HCT116 (cell line): ENCODE results near the gene POC1A. TPM values are rescaled to one million over a fixed set of nuclear protein-coding genes. Genes with fewer than 3 reads are reported as not detected.
A peak's percentile ranks its signal among the peaks of the same experiment; 100 is the strongest.

Source experiments
- ATAC-seq: fragments of 200-7000 bp; cut with Tn5 transposase; 2 replicates; pipeline ENCODE4 v1.9.1; 2020; ENCODE audit warnings: mild to moderate bottlenecking, moderate library complexity
- BruUV-seq: library from RNA; stranded (reverse); fragments of 400-500 nt; replicated peaks from 2 replicates; lab custom pipeline; 2021; lab: Mats Ljungman, UMichigan
- CTCF ChIA-PET: fragments of 300-600 bp; sonication (Branson Sonifier 250); formaldehyde crosslinking; loops from one replicate; lab custom pipeline; 2021; ENCODE audit warnings: antibody characterized with exemption; lab: Charles Lee
- POLR2A ChIA-PET: fragments of 300-600, 350-600 bp; sonication (Branson Sonifier 250); formaldehyde crosslinking; loops from one replicate; lab custom pipeline; 2021; ENCODE audit warnings: antibody characterized with exemption; lab: Charles Lee
- RAD21 ChIA-PET, 2 experiments: fragments of 300-600 bp; sonication (Branson Sonifier 250); formaldehyde crosslinking; loops; one replicate each; lab custom pipeline; 2023; ENCODE audit warnings: low total read pairs in 2 of 2; ENCODE audit not compliant: uncharacterized antibody in 2 of 2, unreplicated experiment in 2 of 2, low non-redundant PET in 1 of 2; lab: Charles Lee
- DNase-seq: peaks from one replicate; pipeline ENCODE4 v3.0.0-alpha.2; 2010; ENCODE audit warnings: low read depth, low spot score
- H2AFZ ChIP-seq: fragments of 200-600 bp; shearing (Covaris generic), sonication (generic); 2 replicates; pipeline ENCODE4 v1.6.1; 2017; ENCODE audit warnings: low read depth, mixed run types, mixed read lengths, antibody characterized with exemption, low read length; ENCODE audit not compliant: poor library complexity, severe bottlenecking
- H3K27ac ChIP-seq: 2 replicates; pipeline ENCODE4 v1.5.1; 2012; ENCODE audit warnings: low read depth, low read length
- H3K27me3 ChIP-seq: fragments of 200-600 bp; sonication (generic); 2 replicates; pipeline ENCODE4 v1.6.1; 2016; ENCODE audit warnings: mixed run types, low read length, mixed read lengths; ENCODE audit not compliant: insufficient read depth
- H3K36me3 ChIP-seq, 2 experiments: fragments of 200-500 bp in 1 of 2; fragments of 200-600 bp in 1 of 2; sonication (Bioruptor generic) in 1 of 2; sonication (generic) in 1 of 2; 2 replicates each; pipeline versions ENCODE4 v1.5.1 to v1.6.1; 2014 to 2016; ENCODE audit warnings: low read length in 2 of 2, inconsistent platforms in 1 of 2, mixed read lengths in 1 of 2, mixed run types in 1 of 2; ENCODE audit not compliant: insufficient read depth in 2 of 2, control insufficient read depth in 1 of 2
- H3K4me1 ChIP-seq, 2 experiments: fragments of 200-600 bp in 1 of 2; sonication (generic) in 1 of 2; 2 replicates each; pipeline versions ENCODE4 v1.5.1 to v1.6.1; 2012 to 2017; ENCODE audit warnings: low read length in 2 of 2, inconsistent platforms in 1 of 2, mild to moderate bottlenecking in 1 of 2, mixed read lengths in 1 of 2, mixed run types in 1 of 2, moderate library complexity in 1 of 2; ENCODE audit not compliant: insufficient read depth in 2 of 2, control insufficient read depth in 1 of 2
- H3K4me2 ChIP-seq: fragments of 200-600 bp; sonication (generic); 2 replicates; pipeline ENCODE4 v1.6.1; 2017; ENCODE audit warnings: mixed run types, low read length, mixed read lengths
- H3K4me3 ChIP-seq, 2 experiments: fragments of 200-600 bp in 1 of 2; sonication (generic) in 1 of 2; replicated peaks in 1 of 2; 2 replicates each; pipeline ENCODE4 v1.5.1; 2011 to 2016; ENCODE audit warnings: low read length in 2 of 2, control low read depth in 1 of 2, low read depth in 1 of 2, mild to moderate bottlenecking in 1 of 2, mixed read lengths in 1 of 2, mixed run types in 1 of 2
- H3K79me2 ChIP-seq: fragments of 200-600 bp; sonication (generic); 2 replicates; pipeline ENCODE4 v1.6.1; 2017; ENCODE audit warnings: mild to moderate bottlenecking, mixed run types, low read length, moderate library complexity, mixed read lengths; ENCODE audit not compliant: insufficient read depth
- H3K9ac ChIP-seq: fragments of 200-600 bp; sonication (generic); 2 replicates; pipeline ENCODE4 v1.6.1; 2016; ENCODE audit warnings: low read length, mixed read lengths
- H3K9me2 ChIP-seq: fragments of 200-600 bp; sonication (generic), shearing (Covaris generic); 2 replicates; pipeline ENCODE4 v1.6.1; 2017; ENCODE audit warnings: mixed run types, mild to moderate bottlenecking, moderate library complexity; ENCODE audit not compliant: insufficient read depth
- H3K9me3 ChIP-seq, 2 experiments: fragments of 200-500 bp in 1 of 2; fragments of 200-600 bp in 1 of 2; sonication (Bioruptor generic) in 1 of 2; sonication (generic) in 1 of 2; 2 replicates each; pipeline ENCODE4 v1.6.1; 2014 to 2017; ENCODE audit warnings: low read length in 2 of 2, mixed read lengths in 2 of 2, inconsistent platforms in 1 of 2, low read depth in 1 of 2, mild to moderate bottlenecking in 1 of 2, mixed run types in 1 of 2, moderate library complexity in 1 of 2; ENCODE audit not compliant: control insufficient read depth in 1 of 2, insufficient read depth in 1 of 2
- H4K20me1 ChIP-seq: fragments of 200-600 bp; sonication (generic), shearing (Covaris generic); 2 replicates; pipeline ENCODE4 v1.6.1; 2017; ENCODE audit warnings: mixed run types, mild to moderate bottlenecking, moderate library complexity; ENCODE audit not compliant: insufficient read depth
- CBX3 ChIP-seq: IDR thresholded peaks from 2 replicates; pipeline ENCODE4 v1.6.1; 2012; ENCODE audit warnings: low read depth
- CEBPB ChIP-seq: IDR thresholded peaks from 2 replicates; pipeline ENCODE4 v1.6.1; 2012; ENCODE audit warnings: low read depth
- EZH2phosphoT487 ChIP-seq: fragments of 200-600 bp; IDR thresholded peaks from 2 replicates; pipeline ENCODE4 v1.6.1; 2018; ENCODE audit warnings: antibody characterized with exemption, borderline replicate concordance
- FOSL1 ChIP-seq: IDR thresholded peaks from 2 replicates; pipeline ENCODE4 v1.6.1; 2012; ENCODE audit warnings: low read depth
- POLR2AphosphoS5 ChIP-seq: IDR thresholded peaks from 2 replicates; pipeline ENCODE4 v1.6.1; 2011; ENCODE audit warnings: mild to moderate bottlenecking, low read depth, low read length, moderate library complexity
- SRF ChIP-seq: IDR thresholded peaks from 2 replicates; pipeline ENCODE4 v1.6.1; 2012; ENCODE audit warnings: low read depth
- YY1 ChIP-seq: IDR thresholded peaks from 2 replicates; pipeline ENCODE4 v1.6.1; 2011; ENCODE audit warnings: low read length, low read depth, moderate library complexity, mild to moderate bottlenecking; ENCODE audit not compliant: insufficient replicate concordance; ENCODE audit errors: extremely low read depth
- intact Hi-C: fragments of 100-400 bp; cut with micrococcal nuclease; formaldehyde crosslinking; loops from 2 replicates; pipeline ENCODE4 v1.10.0; 2022
- total RNA-seq: library from RNA; stranded (reverse); gene quantifications from one replicate; pipeline ENCODE4 v1.2.1, GENCODE V29; 2021; ENCODE audit not compliant: unreplicated experiment
- TF ChIP-seq, protein P1 (sequence below), 3 experiments: fragments of 200-600 bp in 1 of 3; sonication (generic) in 1 of 3; IDR thresholded peaks in 2 of 3; conservative IDR thresholded peaks in 1 of 3; 2 replicates each; pipeline ENCODE4 v1.5.1; 2012 to 2017; ENCODE audit warnings: low read depth in 2 of 3, low read length in 2 of 3, antibody characterized with exemption in 1 of 3, borderline replicate concordance in 1 of 3, control low read depth in 1 of 3, mild to moderate bottlenecking in 1 of 3, mixed read lengths in 1 of 3, mixed run types in 1 of 3, moderate library complexity in 1 of 3; ENCODE audit not compliant: insufficient read depth in 1 of 3
- TF ChIP-seq, protein P2 (sequence below): IDR thresholded peaks from 2 replicates; pipeline ENCODE4 v1.6.1; 2012; ENCODE audit warnings: low read depth
- TF ChIP-seq, protein P3 (sequence below): IDR thresholded peaks from 2 replicates; pipeline ENCODE4 v1.6.1; 2011; ENCODE audit warnings: mild to moderate bottlenecking, low read length, moderate library complexity; ENCODE audit not compliant: insufficient replicate concordance; ENCODE audit errors: extremely low read depth
- TF ChIP-seq, protein P4 (sequence below): IDR thresholded peaks from 2 replicates; pipeline ENCODE4 v1.6.1; 2012

The POC1A gene
- total RNA-seq, 1 experiment from 2014 or later = 34.0 TPM

DNA sequence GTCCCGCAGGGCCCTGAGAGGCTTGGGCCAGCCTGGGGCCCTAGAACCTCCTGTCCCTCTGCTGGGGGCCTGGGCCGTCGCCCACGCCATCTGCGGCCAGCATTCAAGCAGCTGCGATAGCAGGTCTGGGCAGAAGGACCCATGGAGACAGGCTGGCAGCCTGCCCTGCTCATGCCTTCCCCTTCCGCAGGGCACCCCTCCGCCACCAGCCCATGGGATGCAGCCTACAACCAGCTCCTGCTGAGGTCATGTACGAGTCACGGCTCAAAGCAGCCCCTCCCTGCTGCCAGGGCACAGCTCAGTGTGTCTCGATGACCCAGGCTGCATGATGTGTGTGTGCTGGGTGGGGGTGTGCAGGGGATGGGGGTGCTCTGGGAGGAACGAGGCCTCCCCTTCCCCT, 125.7 kb downstream of the POC1A start:
- ChIA-PET CTCF (interaction anchor here (1.0 to 2.8 kb wide), 2 partner anchors 12 to 24 kb away, joined by 4 to 7 read pairs; no protein-coding TSS in a partner anchor), POLR2A (no interaction called here), RAD21 (no interaction called here)
- Histone ChIP-seq H3K4me3 (no peak overlapping the region), H3K79me2 (no peaks in the 10 kb centered on the region), H2AFZ (no peak overlapping the region), H3K27me3 (no peaks in the 10 kb centered on the region), H3K27ac (no peak overlapping the region), H3K9ac (no peak overlapping the region), H3K4me1 (peaks cover 4 to 16% of the 10 kb centered on the region in 2 experiments), H4K20me1 (no peaks in the 10 kb centered on the region), H3K9me3 (no peaks in the 10 kb centered on the region), H3K9me2 (no peaks in the 10 kb centered on the region), H3K36me3 (no peaks in the 10 kb centered on the region), H3K4me2 (peak overlapping the region; percentile 5; the same call in 1 of the 2 replicates)
- no TSS peak for BruUV-seq
- peak; percentile 43; the same call in 1 of the 2 replicates for ATAC-seq
- no peak for DNase-seq
- TF ChIP-seq EZH2phosphoT487 (no peak), CBX3 (no peak)
- TF ChIP-seq, protein P1, sequence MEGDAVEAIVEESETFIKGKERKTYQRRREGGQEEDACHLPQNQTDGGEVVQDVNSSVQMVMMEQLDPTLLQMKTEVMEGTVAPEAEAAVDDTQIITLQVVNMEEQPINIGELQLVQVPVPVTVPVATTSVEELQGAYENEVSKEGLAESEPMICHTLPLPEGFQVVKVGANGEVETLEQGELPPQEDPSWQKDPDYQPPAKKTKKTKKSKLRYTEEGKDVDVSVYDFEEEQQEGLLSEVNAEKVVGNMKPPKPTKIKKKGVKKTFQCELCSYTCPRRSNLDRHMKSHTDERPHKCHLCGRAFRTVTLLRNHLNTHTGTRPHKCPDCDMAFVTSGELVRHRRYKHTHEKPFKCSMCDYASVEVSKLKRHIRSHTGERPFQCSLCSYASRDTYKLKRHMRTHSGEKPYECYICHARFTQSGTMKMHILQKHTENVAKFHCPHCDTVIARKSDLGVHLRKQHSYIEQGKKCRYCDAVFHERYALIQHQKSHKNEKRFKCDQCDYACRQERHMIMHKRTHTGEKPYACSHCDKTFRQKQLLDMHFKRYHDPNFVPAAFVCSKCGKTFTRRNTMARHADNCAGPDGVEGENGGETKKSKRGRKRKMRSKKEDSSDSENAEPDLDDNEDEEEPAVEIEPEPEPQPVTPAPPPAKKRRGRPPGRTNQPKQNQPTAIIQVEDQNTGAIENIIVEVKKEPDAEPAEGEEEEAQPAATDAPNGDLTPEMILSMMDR (IDR thresholded peaks at IDR 0.05 in 2 of 3, conservative IDR thresholded peaks at IDR 0.05 in 1 of 3; ENCODE audit: borderline replicate concordance in 1 of 3, insufficient read depth in 1 of 3, low read depth in 2 of 3, low read length in 2 of 3) = no peak
- intact Hi-C loops = no loop called here

DNA sequence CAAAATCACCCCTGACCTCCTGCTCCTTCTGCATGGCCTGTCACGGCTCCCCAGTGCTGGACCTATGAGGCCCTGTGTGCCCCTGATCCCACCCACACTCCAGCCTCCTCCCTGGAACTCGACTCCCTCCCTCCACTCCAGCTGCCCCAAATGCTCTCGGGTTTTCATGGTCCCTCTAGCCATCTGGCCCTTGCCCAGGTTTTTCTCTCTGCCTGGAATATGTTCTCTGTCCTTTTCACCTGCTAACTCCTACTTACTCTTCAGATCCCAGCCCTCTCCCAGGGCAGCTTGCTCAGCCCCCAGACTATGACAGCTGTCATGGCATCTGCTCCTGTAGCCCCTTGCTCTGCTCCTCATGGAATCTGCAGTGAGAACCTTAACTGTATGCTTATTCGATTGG, 128.2 kb downstream of the POC1A start:
- H3K4me2 ChIP-seq = peak overlapping the region; percentile 4; the same call in 1 of the 2 replicates
- no peaks in the 10 kb centered on the region for H3K27me3 ChIP-seq
- no peaks in the 10 kb centered on the region for H4K20me1 ChIP-seq
- no peak overlapping the region for H3K9ac ChIP-seq
- H3K4me3 ChIP-seq = no peak overlapping the region
- ChIA-PET CTCF (no interaction called here), RAD21 (no interaction called here), POLR2A (no interaction called here)
- intact Hi-C loops = no loop called here
- no peak for DNase-seq
- H3K79me2 ChIP-seq = no peaks in the 10 kb centered on the region
- H3K27ac ChIP-seq = no peak overlapping the region
- no peaks in the 10 kb centered on the region for H3K9me3 ChIP-seq
- no peaks in the 10 kb centered on the region for H3K9me2 ChIP-seq
- no TSS peak for BruUV-seq
- no peaks in the 10 kb centered on the region for H3K36me3 ChIP-seq
- peaks cover 9 to 31% of the 10 kb centered on the region in 2 experiments for H3K4me1 ChIP-seq
- no peak for ATAC-seq
- no peak overlapping the region for H2AFZ ChIP-seq
- no peak for TF ChIP-seq CBX3
- TF ChIP-seq, protein P2, sequence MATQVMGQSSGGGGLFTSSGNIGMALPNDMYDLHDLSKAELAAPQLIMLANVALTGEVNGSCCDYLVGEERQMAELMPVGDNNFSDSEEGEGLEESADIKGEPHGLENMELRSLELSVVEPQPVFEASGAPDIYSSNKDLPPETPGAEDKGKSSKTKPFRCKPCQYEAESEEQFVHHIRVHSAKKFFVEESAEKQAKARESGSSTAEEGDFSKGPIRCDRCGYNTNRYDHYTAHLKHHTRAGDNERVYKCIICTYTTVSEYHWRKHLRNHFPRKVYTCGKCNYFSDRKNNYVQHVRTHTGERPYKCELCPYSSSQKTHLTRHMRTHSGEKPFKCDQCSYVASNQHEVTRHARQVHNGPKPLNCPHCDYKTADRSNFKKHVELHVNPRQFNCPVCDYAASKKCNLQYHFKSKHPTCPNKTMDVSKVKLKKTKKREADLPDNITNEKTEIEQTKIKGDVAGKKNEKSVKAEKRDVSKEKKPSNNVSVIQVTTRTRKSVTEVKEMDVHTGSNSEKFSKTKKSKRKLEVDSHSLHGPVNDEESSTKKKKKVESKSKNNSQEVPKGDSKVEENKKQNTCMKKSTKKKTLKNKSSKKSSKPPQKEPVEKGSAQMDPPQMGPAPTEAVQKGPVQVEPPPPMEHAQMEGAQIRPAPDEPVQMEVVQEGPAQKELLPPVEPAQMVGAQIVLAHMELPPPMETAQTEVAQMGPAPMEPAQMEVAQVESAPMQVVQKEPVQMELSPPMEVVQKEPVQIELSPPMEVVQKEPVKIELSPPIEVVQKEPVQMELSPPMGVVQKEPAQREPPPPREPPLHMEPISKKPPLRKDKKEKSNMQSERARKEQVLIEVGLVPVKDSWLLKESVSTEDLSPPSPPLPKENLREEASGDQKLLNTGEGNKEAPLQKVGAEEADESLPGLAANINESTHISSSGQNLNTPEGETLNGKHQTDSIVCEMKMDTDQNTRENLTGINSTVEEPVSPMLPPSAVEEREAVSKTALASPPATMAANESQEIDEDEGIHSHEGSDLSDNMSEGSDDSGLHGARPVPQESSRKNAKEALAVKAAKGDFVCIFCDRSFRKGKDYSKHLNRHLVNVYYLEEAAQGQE = no peak
- no peak for TF ChIP-seq FOSL1
- TF ChIP-seq, protein P3, sequence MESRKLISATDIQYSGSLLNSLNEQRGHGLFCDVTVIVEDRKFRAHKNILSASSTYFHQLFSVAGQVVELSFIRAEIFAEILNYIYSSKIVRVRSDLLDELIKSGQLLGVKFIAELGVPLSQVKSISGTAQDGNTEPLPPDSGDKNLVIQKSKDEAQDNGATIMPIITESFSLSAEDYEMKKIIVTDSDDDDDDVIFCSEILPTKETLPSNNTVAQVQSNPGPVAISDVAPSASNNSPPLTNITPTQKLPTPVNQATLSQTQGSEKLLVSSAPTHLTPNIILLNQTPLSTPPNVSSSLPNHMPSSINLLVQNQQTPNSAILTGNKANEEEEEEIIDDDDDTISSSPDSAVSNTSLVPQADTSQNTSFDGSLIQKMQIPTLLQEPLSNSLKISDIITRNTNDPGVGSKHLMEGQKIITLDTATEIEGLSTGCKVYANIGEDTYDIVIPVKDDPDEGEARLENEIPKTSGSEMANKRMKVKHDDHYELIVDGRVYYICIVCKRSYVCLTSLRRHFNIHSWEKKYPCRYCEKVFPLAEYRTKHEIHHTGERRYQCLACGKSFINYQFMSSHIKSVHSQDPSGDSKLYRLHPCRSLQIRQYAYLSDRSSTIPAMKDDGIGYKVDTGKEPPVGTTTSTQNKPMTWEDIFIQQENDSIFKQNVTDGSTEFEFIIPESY = no peak
- TF ChIP-seq SRF = no peak
- TF ChIP-seq POLR2AphosphoS5 = no peak
- no peak for TF ChIP-seq CEBPB
- TF ChIP-seq, protein P4, sequence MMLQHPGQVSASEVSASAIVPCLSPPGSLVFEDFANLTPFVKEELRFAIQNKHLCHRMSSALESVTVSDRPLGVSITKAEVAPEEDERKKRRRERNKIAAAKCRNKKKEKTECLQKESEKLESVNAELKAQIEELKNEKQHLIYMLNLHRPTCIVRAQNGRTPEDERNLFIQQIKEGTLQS = no peak
- TF ChIP-seq YY1 = no peak
